Epithelial cell of esophagus (primary cell): ENCODE results near the gene KRTAP10-2.

Experiments
- DNase-seq: peaks from one replicate; pipeline ENCODE4 v3.0.0; 2010; ENCODE audit warnings: low read depth
- H3K4me3 ChIP-seq: 2 replicates; pipeline ENCODE4 v1.5.1; 2011; ENCODE audit warnings: mild to moderate bottlenecking, low read length, control low read depth
- CTCF ChIP-seq: IDR thresholded peaks from 2 replicates; pipeline ENCODE4 v1.5.1; 2011; ENCODE audit warnings: low read depth, mild to moderate bottlenecking, low read length, control low read depth, inconsistent platforms; ENCODE audit not compliant: insufficient read depth; ENCODE audit errors: missing control alignments

The KRTAP10-2 gene

GRCh38 chr21:44529011-44529421 lies 22.3 kb downstream of the KRTAP10-2 start:
- no peak for TF ChIP-seq CTCF
- no peak for DNase-seq
- H3K4me3 ChIP-seq, result no peak overlapping the region

- no peak for DNase-seq
- no peak for TF ChIP-seq CTCF
- H3K4me3 ChIP-seq, result no peak overlapping the region
These were observed 22.7 kb downstream of the KRTAP10-2 start for GRCh38 chr21:44528634-44528995.

- DNase-seq, result no peak
These were observed 23.2 kb downstream of the KRTAP10-2 start for GRCh38 chr21:44527983-44528633.

GRCh38 chr21:44527156-44527982 lies 23.9 kb downstream of the KRTAP10-2 start:
- DNase-seq, result no peak
- no peak for TF ChIP-seq CTCF
- H3K4me3 ChIP-seq, result no peak overlapping the region

More at GRCh38 chr21:44527983-44528633, 23.2 kb downstream of the KRTAP10-2 start:
- TF ChIP-seq CTCF, result no peak
- no peak overlapping the region for H3K4me3 ChIP-seq

GRCh38 chr21:44526096-44526997 lies 25.0 kb downstream of the KRTAP10-2 start:
- no peak overlapping the region for H3K4me3 ChIP-seq
- no peak for DNase-seq
- no peak for TF ChIP-seq CTCF

- DNase-seq, result no peak
- no peak overlapping the region for H3K4me3 ChIP-seq
- TF ChIP-seq CTCF, result no peak
These were observed 25.8 kb downstream of the KRTAP10-2 start for GRCh38 chr21:44525391-44526095.
